ENCODE results near the gene SLFN12. TPM values are rescaled to one million over a fixed set of nuclear protein-coding genes. Genes with fewer than 3 reads are reported as not detected.
"Not testable (repeated sequence)": the region's sequence is repeated elsewhere in the genome, so short reads cannot be mapped to it uniquely, and the experiment has no call there.

SLFN12 gene
- total RNA-seq, 1 donor from 2014 or later: 13.3 TPM

DNA sequence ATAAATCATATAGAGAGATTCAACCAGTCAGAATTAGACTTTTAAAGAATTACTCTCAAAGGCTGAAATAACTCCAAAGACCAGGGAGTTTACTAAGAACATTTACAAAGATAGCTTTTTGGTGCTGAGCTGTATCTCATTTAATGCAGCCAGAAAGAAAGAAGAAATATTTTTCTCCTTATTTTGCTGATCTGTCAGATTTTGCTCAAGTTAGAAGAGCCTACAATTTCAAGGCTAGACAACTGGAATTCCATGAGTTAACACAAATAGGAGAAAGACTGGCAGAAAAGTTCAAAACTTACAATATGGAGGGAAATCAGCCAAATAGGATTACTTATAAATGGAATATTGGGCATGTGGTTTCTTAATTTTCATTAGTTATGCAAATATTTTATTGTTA is 6.1 kb upstream of the SLFN12 start:
- TF ChIP-seq, protein P1, sequence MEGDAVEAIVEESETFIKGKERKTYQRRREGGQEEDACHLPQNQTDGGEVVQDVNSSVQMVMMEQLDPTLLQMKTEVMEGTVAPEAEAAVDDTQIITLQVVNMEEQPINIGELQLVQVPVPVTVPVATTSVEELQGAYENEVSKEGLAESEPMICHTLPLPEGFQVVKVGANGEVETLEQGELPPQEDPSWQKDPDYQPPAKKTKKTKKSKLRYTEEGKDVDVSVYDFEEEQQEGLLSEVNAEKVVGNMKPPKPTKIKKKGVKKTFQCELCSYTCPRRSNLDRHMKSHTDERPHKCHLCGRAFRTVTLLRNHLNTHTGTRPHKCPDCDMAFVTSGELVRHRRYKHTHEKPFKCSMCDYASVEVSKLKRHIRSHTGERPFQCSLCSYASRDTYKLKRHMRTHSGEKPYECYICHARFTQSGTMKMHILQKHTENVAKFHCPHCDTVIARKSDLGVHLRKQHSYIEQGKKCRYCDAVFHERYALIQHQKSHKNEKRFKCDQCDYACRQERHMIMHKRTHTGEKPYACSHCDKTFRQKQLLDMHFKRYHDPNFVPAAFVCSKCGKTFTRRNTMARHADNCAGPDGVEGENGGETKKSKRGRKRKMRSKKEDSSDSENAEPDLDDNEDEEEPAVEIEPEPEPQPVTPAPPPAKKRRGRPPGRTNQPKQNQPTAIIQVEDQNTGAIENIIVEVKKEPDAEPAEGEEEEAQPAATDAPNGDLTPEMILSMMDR (conservative IDR thresholded peaks at IDR 0.05; ENCODE audit: low read depth, low read length): no peak
- DNase-seq (ENCODE audit: low read depth): no peak
- no peak overlapping the region for H3K4me3 ChIP-seq (ENCODE audit: low read depth, low read length)

DNA sequence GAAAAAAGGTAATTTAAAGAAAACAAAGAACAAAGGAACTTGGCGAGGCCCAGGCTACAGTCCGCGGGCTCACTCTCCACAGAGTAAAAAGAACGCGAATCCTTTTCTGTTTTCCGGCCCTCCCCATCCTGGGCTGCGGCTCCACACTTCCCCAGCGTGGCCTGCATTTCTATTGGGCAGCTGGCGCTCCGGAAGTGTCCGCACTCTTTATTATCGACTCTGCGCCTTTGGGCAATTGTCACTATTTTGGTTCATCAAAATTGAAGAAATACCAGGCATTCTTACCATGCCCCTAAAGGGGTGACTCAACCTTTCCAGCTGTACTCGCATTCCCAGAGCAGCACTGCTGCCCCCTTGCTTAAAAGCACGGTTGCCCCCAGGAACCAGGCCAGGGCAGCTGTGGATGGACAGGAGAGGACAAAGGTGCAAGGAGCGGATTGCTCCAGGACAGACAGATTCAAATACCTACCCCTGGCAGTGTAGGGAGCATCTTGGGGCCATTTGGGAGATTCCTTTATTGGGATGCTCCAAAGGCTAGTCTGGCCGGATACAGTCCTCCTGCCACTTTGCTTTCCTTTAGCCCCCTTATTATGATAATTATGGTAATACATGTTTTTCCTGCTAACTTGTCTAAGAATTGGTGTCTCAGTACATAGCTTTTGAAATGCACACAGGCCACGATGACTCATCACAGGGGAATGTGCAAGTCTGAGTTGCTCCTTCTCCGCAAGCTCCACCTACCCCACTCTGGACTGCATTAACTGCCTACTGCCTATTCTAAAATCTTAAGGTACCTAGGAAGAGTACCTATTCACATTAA is 985 bp upstream of the SLFN12 start:
- peak; percentile 93 for DNase-seq (ENCODE audit: low read depth)
- peak overlapping the region; percentile 66 for H3K4me3 ChIP-seq (ENCODE audit: low read depth, low read length)
- TF ChIP-seq, protein P1 (conservative IDR thresholded peaks at IDR 0.05; ENCODE audit: low read depth, low read length): peak; percentile 34

DNA sequence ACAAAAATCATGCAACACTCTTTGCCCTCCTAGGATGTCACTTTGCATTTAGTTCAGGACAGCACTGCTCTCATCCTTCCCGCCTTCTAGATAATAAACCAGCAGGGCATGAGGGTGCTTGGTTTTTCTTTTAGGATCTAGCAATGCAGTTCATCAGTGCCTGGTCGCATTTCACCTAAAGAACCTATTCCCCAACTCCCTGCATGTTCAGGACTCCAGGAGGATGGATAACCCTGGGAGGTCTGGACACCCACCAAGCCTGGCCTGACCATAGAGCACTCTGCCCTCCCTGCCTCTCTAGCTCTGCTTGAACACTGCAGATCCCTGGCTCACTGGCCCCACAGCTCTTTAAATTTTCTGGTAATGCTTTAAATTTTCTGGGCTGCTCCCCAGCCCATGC is 2.6 kb downstream of the SLFN12 start:
- DNase-seq (ENCODE audit: low read depth): no peak
- TF ChIP-seq, protein P1 (conservative IDR thresholded peaks at IDR 0.05; ENCODE audit: low read depth, low read length): no peak
- no peak overlapping the region for H3K4me3 ChIP-seq (ENCODE audit: low read depth, low read length)

DNA sequence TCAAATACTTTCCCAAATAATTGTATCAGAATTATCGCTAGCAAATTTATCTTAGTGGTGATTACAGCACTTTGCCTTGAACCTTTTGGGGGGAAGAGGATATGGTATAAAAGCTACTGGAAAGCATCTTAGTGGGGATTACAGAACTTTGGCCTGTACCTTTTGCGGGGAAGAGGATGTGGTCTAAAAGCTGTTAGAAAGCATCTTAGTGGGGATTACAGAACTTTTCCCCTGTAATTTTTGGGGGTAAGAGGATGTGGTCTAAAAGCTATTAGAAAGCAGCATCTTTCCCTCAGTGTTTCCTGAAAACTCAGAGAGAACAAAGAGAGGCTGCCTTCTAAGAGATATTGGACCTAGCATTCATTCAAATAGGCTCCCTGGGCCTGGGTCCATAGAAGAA is 4.1 kb downstream of the SLFN12 start:
- TF ChIP-seq, protein P1 (conservative IDR thresholded peaks at IDR 0.05; ENCODE audit: low read depth, low read length): no peak
- H3K4me3 ChIP-seq (ENCODE audit: low read depth, low read length): no peak overlapping the region
- DNase-seq (ENCODE audit: low read depth): no peak

DNA sequence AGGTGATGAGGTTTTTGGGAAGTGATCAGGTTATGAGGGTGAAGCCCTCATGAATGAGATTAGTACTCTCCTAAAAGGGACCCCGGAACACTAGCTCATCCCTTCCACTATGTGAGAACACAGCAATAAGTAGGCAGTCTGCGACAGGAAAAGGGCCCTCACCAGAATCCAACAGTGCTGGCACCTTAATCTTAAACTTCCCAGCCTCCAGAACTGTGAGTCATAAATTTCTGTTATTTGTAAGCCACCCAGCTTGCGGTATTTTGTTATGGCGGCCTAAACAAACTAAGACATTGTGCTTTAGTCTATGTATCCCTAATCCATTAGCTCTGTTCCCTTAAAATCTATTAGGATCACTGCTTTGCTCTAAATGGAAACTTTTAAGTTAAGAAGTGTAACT is 8.5 kb downstream of the SLFN12 start:
- TF ChIP-seq, protein P1 (conservative IDR thresholded peaks at IDR 0.05; ENCODE audit: low read depth, low read length): no peak
- no peak for DNase-seq (ENCODE audit: low read depth)

DNA sequence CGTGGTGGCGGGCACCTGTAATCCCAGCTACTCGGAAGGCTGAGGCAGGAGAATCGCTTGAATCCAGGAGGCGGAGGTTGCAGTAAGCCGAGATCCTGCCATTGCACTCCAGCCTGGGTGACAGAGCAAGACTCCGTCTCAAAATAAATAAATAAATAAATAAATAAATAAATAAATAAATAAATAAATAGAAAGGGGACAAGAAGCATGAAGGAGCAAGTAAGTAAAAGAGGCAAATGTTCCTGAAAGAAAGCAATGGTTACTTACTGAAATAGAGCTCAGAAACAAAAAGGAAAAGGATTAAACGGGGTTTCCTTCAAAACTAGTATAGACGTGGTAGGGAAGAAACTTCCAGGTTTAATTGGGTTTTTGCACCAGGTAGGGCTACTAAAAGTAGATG is 11.2 kb downstream of the SLFN12 start:
- H3K4me3 ChIP-seq (ENCODE audit: low read depth, low read length); DNase-seq (ENCODE audit: low read depth): not testable (repeated sequence)

More for the DNA sequence above, 8.5 kb downstream of the SLFN12 start:
- no peak overlapping the region for H3K4me3 ChIP-seq (ENCODE audit: low read depth, low read length)

DNA sequence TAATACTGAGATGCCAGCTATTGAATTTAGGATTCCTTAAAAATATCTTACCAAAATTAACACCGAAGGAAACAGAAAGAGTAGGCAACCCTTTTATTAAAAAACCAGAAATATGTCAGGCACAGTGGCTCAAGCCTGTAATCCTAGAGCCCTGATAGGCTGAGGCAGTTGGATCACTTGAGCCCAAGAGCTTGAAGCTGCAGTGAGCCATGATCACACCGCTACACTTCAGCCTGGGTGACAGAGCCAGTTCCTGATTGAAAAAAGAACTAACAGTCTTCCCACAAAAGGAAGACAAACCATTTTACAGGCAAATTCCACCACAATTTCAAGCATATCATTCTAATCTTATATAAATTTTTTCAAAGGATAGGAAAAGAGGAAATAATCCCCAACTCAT is 15.6 kb downstream of the SLFN12 start:
- TF ChIP-seq, protein P1 (conservative IDR thresholded peaks at IDR 0.05; ENCODE audit: low read depth, low read length): no peak
- H3K4me3 ChIP-seq (ENCODE audit: low read depth, low read length): no peak overlapping the region
- no peak for DNase-seq (ENCODE audit: low read depth)

DNA sequence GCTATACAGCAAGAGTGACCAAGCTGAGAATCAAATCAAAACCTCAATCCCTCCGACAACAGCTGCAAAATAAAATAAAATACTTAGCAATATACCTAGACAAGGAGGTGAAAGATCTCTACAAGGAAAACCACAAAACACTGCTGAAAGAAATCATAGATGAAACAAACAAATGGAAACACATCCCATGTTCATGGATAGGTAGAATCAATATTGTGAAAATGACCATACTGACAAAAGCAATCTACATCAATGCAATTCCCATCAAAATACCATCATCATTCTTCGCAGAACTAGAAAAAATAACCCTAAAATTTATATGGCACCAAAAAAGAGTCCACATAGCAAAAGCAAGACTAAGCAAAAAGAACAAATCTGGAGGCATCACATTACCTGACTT is 17.6 kb downstream of the SLFN12 start:
- not testable (repeated sequence) for DNase-seq (ENCODE audit: low read depth); H3K4me3 ChIP-seq (ENCODE audit: low read depth, low read length)

Data from epithelial cell of proximal tubule (primary cell).